GM12865 (cell line): ENCODE results near the gene PPP1R14B.

Source experiments
- DNase-seq: peaks from one replicate; pipeline ENCODE4 v3.0.0; 2010; ENCODE audit warnings: low read depth
- H3K4me3 ChIP-seq: 2 replicates; pipeline ENCODE4 v1.5.1; 2011; ENCODE audit warnings: mild to moderate bottlenecking, low read depth, low read length, control low read depth
- CTCF ChIP-seq: IDR thresholded peaks from 2 replicates; pipeline ENCODE4 v1.5.1; 2011; ENCODE audit warnings: low read length, control low read depth, low read depth, inconsistent platforms; ENCODE audit not compliant: insufficient read depth; ENCODE audit errors: missing control alignments

Gene PPP1R14B

GRCh38 chr11:64211181-64211872 is 35.4 kb downstream of the PPP1R14B start:
- H3K4me3 ChIP-seq: no peak overlapping the region
- no peak for TF ChIP-seq CTCF

GRCh38 chr11:64210301-64211020 is 36.3 kb downstream of the PPP1R14B start:
- no peak overlapping the region for H3K4me3 ChIP-seq
- DNase-seq: no peak
- no peak for TF ChIP-seq CTCF

More at GRCh38 chr11:64211181-64211872, 35.4 kb downstream of the PPP1R14B start:
- no peak for DNase-seq

GRCh38 chr11:64209563-64209843 is 37.2 kb downstream of the PPP1R14B start:
- TF ChIP-seq CTCF: no peak
- no peak for DNase-seq
- H3K4me3 ChIP-seq: no peak overlapping the region

DNA sequence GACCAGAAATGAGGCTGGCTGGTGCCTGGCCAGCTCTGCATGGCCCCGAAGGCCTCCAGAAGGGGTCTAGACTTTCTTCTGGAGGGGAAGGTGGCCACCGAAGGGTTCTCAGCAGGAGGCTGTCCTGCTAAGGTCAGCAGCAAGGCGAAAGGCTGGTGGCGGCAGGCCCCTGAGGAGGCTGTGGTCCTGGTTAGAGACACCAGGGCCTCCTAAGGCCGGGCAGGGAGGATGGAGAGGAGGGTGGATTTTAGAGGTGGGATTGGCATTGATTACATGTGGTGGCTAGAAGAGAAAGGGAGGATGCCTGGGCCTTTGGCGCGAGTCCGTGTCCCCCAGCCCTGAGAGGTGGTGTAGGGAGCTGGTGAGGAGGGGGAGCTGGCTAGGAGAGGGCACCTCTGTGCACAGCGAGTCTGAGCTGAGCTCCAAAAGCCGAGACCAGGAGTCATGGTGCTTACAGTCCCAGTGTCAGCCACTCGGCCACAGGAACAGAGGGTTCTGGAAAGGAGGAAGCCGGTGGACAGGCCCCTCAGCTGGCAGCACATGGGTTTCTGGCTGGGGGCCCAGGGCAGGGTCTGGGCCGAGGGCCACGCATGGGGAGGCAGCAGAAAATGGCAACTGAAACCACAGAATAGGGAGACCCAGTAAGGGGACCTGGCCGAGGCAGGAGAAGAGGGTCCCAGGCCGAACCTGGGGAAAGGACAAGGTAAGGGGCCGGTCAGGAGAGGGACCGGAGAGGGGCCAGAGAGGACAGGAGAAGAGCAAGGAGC is 37.8 kb downstream of the PPP1R14B start:
- H3K4me3 ChIP-seq: no peak overlapping the region
- TF ChIP-seq CTCF: no peak
- DNase-seq: no peak

DNA sequence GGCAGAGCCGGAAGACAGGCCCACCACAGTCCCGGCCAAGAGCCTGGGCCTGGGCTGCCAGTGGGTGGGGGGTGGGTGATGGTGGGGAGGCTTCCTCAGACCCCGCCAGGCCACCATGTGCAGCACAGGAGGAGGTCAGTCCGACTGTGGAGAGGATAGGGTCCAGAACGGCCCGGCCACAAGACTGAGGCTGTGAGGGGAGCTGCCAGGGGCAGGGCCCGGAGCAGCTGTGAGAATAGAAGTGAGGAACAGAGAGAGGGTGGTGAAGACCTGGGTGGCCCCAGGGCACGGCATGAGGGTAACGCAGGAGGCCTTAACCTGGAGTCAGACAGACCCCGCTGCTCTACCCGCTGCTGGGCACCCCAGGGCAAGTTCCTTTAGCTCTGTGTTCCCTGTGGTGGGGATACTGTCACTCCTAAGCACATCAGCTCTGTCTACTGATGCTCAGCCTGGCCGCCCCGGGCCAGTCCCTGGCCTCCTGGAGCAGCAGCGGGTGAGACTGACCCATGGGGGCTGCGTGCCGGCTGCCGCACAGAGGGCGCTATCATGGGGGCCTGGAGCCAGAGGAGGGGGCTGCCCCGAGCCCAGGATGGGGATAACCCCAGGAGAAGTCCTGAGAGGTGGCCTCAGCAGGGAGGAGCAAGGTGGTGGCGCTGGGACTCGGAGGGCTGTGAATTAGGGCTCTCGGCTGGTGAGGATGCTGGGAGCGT is 38.5 kb downstream of the PPP1R14B start:
- peak overlapping the region; percentile 65 for H3K4me3 ChIP-seq
- DNase-seq: no peak
- no peak for TF ChIP-seq CTCF

DNA sequence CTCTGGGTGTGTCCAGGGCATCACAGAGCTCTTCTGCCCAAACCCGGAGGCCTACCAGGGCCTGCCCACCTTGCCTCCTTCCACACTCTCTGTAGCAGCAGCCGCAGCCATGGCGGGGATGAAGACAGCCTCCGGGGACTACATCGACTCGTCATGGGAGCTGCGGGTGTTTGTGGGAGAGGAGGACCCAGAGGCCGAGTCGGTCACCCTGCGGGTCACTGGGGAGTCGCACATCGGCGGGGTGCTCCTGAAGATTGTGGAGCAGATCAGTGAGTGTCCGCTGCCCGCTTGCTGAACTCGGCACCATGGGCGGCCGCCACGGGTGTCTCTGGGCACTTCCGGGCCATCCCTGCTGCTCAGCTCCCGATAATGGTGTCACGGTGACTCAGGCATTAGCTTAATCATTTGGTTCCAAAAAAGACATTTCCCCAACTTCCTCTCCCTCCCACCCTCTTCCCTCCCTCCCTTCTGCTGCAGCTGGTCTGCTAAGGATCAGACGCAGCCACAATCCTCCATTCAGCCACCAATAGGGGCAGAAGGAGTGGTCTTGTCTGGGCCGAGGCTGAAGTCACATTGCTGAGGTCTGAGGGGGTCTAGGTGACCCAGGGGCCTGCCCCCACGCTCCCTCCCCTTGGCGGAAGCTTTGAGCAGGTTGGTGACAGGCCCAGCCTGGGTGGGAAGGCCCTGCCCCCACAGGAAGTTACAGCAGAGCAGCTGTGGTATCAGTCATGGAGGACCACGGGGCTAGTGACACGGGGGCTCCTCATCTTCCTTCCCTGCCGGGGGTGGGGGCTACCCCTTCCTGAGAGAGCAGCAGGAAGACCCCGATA is 39.3 kb downstream of the PPP1R14B start:
- peak overlapping the region; percentile 65 for H3K4me3 ChIP-seq
- no peak for TF ChIP-seq CTCF
- DNase-seq: peak; percentile 91
